Calu3 (cell line): ENCODE data around the gene NFAM1. TPM values are rescaled to one million over a fixed set of nuclear protein-coding genes. Genes with fewer than 3 reads are reported as not detected.

Source experiments
- BruUV-seq: library from RNA; stranded (reverse); fragments of 400-500 nt; replicated peaks from 2 replicates; lab custom pipeline; 2021; lab: Mats Ljungman, UMichigan
- CTCF ChIA-PET: fragments of 300-600 bp; sonication (Branson Sonifier 250); formaldehyde crosslinking; loops from one replicate; lab custom pipeline; 2022; ENCODE audit warnings: antibody characterized with exemption; lab: Charles Lee
- DNase-seq: peaks from one replicate; pipeline ENCODE4 v3.0.0; 2022
- H3K27ac Mint-ChIP-seq: one replicate; pipeline ENCODE4 v1.8.0; 2022; ENCODE audit warnings: mixed read lengths; ENCODE audit not compliant: unreplicated experiment
- H3K27me3 Mint-ChIP-seq: one replicate; pipeline ENCODE4 v1.8.0; 2022; ENCODE audit warnings: mixed read lengths; ENCODE audit not compliant: unreplicated experiment
- H3K36me3 Mint-ChIP-seq: one replicate; pipeline ENCODE4 v1.8.0; 2022; ENCODE audit warnings: mild to moderate bottlenecking, moderate library complexity, mixed read lengths; ENCODE audit not compliant: insufficient read depth, unreplicated experiment
- H3K4me1 Mint-ChIP-seq: one replicate; pipeline ENCODE4 v1.8.0; 2022; ENCODE audit warnings: mild to moderate bottlenecking, low read depth, mixed read lengths; ENCODE audit not compliant: unreplicated experiment
- H3K4me3 Mint-ChIP-seq: one replicate; pipeline ENCODE4 v1.8.0; 2022; ENCODE audit warnings: mild to moderate bottlenecking, low read depth, moderate library complexity, mixed read lengths; ENCODE audit not compliant: unreplicated experiment
- H3K9me3 Mint-ChIP-seq: one replicate; pipeline ENCODE4 v1.8.0; 2022; ENCODE audit warnings: low read depth, mixed read lengths; ENCODE audit not compliant: unreplicated experiment
- intact Hi-C: fragments of 100-400 bp; cut with micrococcal nuclease; formaldehyde crosslinking; loops from one replicate; pipeline ENCODE4 v1.10.0; 2022; ENCODE audit not compliant: unreplicated experiment
- total RNA-seq: library from RNA; stranded (reverse); gene quantifications from 2 replicates; pipeline ENCODE4 v1.2.3, GENCODE V29; 2022
- TF ChIP-seq, protein P1 (sequence below): fragments of 200-600 bp; IDR thresholded peaks from one replicate; pipeline ENCODE4 v1.8.0; 2022; ENCODE audit warnings: antibody characterized with exemption; ENCODE audit not compliant: unreplicated experiment

The NFAM1 gene
- total RNA-seq, 1 experiment from 2014 or later = 0.50 TPM

DNA sequence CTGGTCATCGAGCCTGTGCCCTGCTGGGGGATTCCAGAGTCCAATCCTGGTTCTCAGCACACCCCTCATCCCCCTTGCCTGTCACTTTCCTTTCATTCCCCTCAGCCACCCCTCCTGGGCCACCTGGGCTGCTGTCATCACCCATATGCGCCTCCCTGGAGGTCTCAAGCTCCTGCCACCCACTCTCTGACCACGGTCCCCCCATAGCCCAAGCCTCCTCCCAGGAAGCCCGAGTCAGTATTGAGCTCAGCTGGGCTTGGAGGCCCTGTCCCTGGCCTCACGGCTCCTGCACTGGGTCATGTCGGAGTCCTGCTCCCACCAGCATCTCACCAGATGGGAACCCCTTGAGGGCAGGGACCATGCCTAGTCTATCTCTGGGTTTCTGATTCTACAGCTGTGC, 44.6 kb downstream of the NFAM1 start:
- no peak for DNase-seq
- CTCF ChIA-PET = no interaction called here
- Mint-ChIP-seq H3K9me3 (no peaks in the 10 kb centered on the region), H3K4me3 (no peak overlapping the region), H3K4me1 (no peaks in the 10 kb centered on the region), H3K27me3 (peaks cover 55% of the 10 kb centered on the region), H3K27ac (no peak overlapping the region), H3K36me3 (no peaks in the 10 kb centered on the region)
- intact Hi-C loops = no loop called here
- TF ChIP-seq, protein P1, sequence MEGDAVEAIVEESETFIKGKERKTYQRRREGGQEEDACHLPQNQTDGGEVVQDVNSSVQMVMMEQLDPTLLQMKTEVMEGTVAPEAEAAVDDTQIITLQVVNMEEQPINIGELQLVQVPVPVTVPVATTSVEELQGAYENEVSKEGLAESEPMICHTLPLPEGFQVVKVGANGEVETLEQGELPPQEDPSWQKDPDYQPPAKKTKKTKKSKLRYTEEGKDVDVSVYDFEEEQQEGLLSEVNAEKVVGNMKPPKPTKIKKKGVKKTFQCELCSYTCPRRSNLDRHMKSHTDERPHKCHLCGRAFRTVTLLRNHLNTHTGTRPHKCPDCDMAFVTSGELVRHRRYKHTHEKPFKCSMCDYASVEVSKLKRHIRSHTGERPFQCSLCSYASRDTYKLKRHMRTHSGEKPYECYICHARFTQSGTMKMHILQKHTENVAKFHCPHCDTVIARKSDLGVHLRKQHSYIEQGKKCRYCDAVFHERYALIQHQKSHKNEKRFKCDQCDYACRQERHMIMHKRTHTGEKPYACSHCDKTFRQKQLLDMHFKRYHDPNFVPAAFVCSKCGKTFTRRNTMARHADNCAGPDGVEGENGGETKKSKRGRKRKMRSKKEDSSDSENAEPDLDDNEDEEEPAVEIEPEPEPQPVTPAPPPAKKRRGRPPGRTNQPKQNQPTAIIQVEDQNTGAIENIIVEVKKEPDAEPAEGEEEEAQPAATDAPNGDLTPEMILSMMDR = no peak
- BruUV-seq = no TSS peak

DNA sequence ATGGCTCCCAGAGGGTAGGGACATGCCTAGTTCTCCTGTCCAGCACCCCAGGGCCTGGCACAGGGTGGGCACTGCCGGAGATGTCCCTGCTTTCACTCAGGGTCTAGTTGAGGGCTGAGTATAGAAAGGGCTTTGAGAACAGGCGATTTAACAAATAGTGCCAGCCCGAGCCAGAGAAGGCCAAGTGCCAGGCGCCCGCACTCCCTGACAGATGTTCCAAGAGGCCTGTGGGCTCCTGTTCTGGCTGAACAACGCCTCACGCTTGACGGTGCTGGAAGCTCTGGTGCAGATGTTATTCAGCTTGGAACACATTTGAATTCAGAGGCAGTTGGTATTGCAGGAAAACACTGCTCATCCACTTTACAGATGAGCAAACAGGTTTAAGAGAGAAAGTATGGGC, 46.5 kb downstream of the NFAM1 start:
- Mint-ChIP-seq H3K36me3 (no peaks in the 10 kb centered on the region), H3K4me3 (no peak overlapping the region), H3K27ac (no peak overlapping the region), H3K9me3 (no peaks in the 10 kb centered on the region), H3K27me3 (peaks cover 55% of the 10 kb centered on the region), H3K4me1 (no peaks in the 10 kb centered on the region)
- intact Hi-C loops = no loop called here
- TF ChIP-seq, protein P1 = no peak
- BruUV-seq = no TSS peak
- no peak for DNase-seq
- CTCF ChIA-PET = no interaction called here

GRCh38 chr22:42384506-42384905, 47.7 kb downstream of the NFAM1 start:
- intact Hi-C loops = no loop called here
- Mint-ChIP-seq H3K4me1 (no peaks in the 10 kb centered on the region), H3K27me3 (peaks cover 64% of the 10 kb centered on the region), H3K4me3 (no peak overlapping the region), H3K27ac (no peak overlapping the region), H3K9me3 (no peaks in the 10 kb centered on the region), H3K36me3 (no peaks in the 10 kb centered on the region)
- BruUV-seq = no TSS peak
- DNase-seq = no peak
- CTCF ChIA-PET = interaction anchor here (0.6 kb wide), 1 partner anchor 15 kb away, joined by 6 read pairs; no protein-coding TSS in a partner anchor
- TF ChIP-seq, protein P1 = no peak

GRCh38 chr22:42383851-42384417, 48.3 kb downstream of the NFAM1 start:
- TF ChIP-seq, protein P1 = no peak
- Mint-ChIP-seq H3K9me3 (no peaks in the 10 kb centered on the region), H3K4me1 (no peaks in the 10 kb centered on the region), H3K4me3 (no peak overlapping the region), H3K27me3 (peaks cover 70% of the 10 kb centered on the region), H3K36me3 (no peaks in the 10 kb centered on the region), H3K27ac (no peak overlapping the region)
- DNase-seq = no peak
- CTCF ChIA-PET = interaction anchor here (0.6 kb wide), 2 partner anchors 16 to 42 kb away, joined by 3 to 6 read pairs; no protein-coding TSS in a partner anchor
- no TSS peak for BruUV-seq
- intact Hi-C loops = no loop called here
